IPS DF 6.9 (cell line): ENCODE measurements around the gene TEX29.
A peak's percentile ranks its signal among the peaks of the same experiment; 100 is the strongest.

Source experiments
- DNase-seq: peaks from one replicate; pipeline ENCODE4 v3.0.0-alpha.2; 2013; ENCODE audit warnings: low read depth, low spot score
- H3K27ac ChIP-seq: one replicate; pipeline ENCODE4 v1.5.1; 2013; ENCODE audit warnings: low read length, control low read depth
- H3K27me3 ChIP-seq: 2 replicates; pipeline ENCODE4 v1.6.1; 2013; ENCODE audit warnings: mild to moderate bottlenecking, low read length; ENCODE audit not compliant: control insufficient read depth, insufficient read depth
- H3K36me3 ChIP-seq: 2 replicates; pipeline ENCODE4 v1.6.1; 2013; ENCODE audit warnings: low read length; ENCODE audit not compliant: control insufficient read depth, insufficient read depth
- H3K4me1 ChIP-seq: 2 replicates; pipeline ENCODE4 v1.6.1; 2013; ENCODE audit warnings: low read length; ENCODE audit not compliant: control insufficient read depth, insufficient read depth
- H3K4me3 ChIP-seq: 2 replicates; pipeline ENCODE4 v1.5.1; 2013; ENCODE audit warnings: mild to moderate bottlenecking, low read length
- H3K9me3 ChIP-seq: 2 replicates; pipeline ENCODE4 v1.6.1; 2013; ENCODE audit warnings: low read length, inconsistent platforms; ENCODE audit not compliant: control insufficient read depth, insufficient read depth
- WGBS: extraction: QIAGEN DNeasy Blood & Tissue Kit; methylation state at CpG from one replicate; pipeline ENCODE4 v1.1.7; 2013; ENCODE audit warnings: mixed read lengths, missing lambda C conversion rate; ENCODE audit not compliant: insufficient read length, insufficient coverage; 5-methylcytosine and 5-hydroxymethylcytosine counted together

Gene TEX29

DNA sequence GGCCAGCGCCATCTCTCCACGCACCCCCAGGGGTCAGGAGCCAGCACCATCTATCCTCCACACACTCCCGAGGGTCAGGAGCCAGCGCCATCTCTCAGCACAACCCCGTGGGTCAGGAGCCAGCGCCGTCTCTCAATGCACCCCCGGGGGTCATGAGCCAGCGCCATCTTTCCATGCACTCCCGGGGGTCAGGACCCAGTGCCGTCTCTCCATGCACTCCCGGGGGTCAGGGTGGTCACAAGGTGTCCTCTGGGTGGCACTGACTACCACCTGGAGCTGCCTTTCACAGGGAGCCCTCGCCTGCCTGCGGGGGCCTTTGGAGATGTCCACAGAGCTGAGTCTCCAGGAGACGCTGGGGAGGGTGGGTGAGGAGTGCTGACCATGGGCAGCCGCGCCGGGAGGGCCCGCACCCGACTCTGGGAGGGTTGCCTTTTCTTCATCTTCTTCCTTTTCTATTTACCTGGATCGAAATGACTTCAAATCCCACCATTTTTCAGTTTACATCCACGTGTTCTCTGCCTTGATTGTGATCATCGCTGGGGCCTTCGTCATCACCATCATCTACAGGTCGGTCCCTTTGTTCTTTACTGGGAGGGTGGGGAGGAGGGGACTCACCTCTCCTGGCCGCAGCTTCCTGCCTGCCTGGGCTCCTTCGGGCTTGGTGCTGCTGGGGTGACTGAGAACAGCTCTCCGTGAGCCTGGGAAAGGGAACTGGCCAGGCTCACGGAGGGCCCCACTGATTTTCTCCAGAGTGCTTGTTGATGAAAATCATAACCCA lies 19.1 kb downstream of the TEX29 start:
- no peak overlapping the region for H3K27ac ChIP-seq
- H3K27me3 ChIP-seq = no peaks in the 10 kb centered on the region; the same call in 1 of the 2 replicates
- H3K4me3 ChIP-seq = no peak overlapping the region
- H3K4me1 ChIP-seq = no peaks in the 10 kb centered on the region
- H3K36me3 ChIP-seq = no peaks in the 10 kb centered on the region
- no peaks in the 10 kb centered on the region for H3K9me3 ChIP-seq
- no CpG with 5 or more reads among the region's 29 CpGs for whole genome bisulfite sequencing
- no peak for DNase-seq

DNA sequence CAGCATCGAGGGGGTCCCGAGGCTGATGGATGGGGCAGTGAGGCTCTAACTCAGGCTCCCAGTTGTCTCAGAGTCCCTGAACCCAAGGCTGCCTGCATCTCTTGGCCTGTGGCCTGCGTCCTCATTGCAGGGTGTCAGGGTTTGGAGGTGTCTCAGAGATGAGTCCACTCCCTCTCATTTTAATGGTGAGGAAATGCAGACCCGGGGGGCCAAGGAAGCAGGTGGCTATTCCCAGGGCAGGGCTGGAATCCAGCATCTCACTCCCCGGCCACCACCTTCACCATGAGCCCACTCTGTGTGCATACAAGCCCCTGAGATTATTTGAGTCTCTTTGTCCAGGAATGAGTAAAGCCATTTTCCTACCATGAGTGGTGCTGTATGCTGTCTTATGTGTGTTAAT lies 21.4 kb downstream of the TEX29 start:
- H3K36me3 ChIP-seq = no peaks in the 10 kb centered on the region
- H3K27ac ChIP-seq = no peak overlapping the region
- H3K9me3 ChIP-seq = no peaks in the 10 kb centered on the region
- no CpG with 5 or more reads among the region's 5 CpGs for WGBS
- no peak overlapping the region for H3K4me3 ChIP-seq
- H3K27me3 ChIP-seq = no peaks in the 10 kb centered on the region; the same call in 1 of the 2 replicates
- H3K4me1 ChIP-seq = no peaks in the 10 kb centered on the region
- DNase-seq = no peak

DNA sequence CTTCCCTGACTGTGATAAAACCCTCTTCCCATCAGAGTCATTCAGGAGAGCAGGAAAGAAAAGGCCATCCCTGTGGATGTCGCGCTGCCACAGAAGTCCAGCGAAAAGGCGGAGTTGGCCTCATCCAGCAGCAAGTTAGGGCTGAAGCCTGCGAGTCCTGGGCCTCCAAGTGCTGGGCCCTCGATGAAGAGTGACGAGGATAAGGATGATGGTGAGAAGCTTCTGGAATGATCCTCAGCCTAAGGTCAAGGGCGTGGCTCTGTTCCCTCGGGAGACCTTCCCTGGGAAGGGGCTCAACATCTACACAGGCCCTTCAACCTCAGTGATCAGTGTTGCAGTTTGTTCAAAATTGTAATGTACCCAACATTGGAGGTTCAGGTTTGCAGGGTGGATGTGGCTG lies 22.3 kb downstream of the TEX29 start:
- no peak for DNase-seq
- Histone ChIP-seq H3K4me3 (no peak overlapping the region), H3K27ac (no peak overlapping the region), H3K4me1 (no peaks in the 10 kb centered on the region), H3K9me3 (no peaks in the 10 kb centered on the region), H3K27me3 (no peaks in the 10 kb centered on the region; the same call in 1 of the 2 replicates), H3K36me3 (no peaks in the 10 kb centered on the region)
- WGBS = no CpG with 5 or more reads among the region's 9 CpGs

DNA sequence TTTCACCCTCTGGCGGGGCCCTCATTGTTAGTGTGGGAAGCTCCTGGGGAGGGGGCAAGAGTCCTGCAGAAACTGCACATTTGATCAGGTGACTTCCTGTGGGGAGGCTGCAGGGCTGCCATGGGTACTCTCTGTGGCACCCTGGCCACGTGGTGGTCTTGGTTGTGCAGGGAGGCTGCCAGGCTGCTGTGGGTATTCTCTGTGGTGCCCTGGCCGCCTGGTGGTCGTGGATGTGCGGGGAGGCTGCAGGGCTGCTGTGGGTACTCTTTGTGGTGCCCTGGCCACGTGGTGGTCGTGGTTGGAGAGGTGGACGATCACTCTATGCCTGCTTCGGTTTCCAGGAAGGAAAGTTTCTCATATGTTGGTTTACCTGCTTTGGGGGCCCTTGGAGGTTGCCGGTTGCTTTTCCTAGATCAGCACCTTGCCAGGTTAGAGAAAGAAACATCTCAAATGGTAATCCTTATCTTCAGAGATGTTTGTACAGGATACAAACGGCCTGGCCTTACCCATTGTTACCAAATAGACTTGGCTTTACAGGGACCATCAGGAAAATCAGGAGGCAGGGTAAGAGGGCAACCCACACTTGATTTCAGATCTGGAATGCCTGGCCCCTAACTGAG lies 22.9 kb downstream of the TEX29 start:
- no peaks in the 10 kb centered on the region for H3K27me3 ChIP-seq
- no peak overlapping the region for H3K4me3 ChIP-seq
- no peak overlapping the region for H3K27ac ChIP-seq
- no peak for DNase-seq
- H3K9me3 ChIP-seq = no peaks in the 10 kb centered on the region
- H3K36me3 ChIP-seq = no peaks in the 10 kb centered on the region
- no peaks in the 10 kb centered on the region for H3K4me1 ChIP-seq
- WGBS = no CpG with 5 or more reads among the region's 11 CpGs

DNA sequence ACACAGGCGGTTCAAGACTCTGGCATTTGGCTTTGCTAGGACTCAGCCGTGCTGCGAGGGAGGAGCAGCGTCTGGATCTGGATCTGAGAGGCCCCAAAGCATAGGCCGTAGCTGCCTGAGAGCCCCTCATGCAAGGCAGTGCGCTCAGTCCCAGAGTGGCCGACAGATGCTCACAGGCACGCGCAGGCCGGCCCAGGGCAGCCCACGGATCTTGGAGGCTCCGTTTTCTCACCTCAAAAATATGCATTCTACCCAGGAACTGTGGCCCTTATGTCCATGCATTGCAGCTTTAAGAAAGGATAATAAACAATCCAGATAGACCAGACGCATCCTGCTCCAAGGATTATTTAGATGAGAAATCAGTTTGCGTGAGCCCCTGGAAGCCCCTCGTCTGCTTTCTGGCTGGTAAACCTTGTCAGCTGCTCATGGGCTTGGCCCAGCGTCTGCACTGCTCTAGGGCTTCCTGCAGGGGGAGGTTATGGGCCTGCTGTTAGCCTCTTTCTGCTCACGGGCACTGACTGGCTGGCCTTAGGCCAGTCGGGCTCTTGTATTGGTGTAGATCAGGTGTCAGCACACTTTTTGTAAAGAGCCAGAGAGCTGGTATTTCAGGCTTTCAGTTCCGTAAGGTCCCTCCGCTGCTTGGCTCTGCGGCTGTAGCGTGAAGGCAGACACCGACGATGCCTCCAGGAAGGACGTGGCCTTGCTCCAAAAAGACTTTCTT lies 24.2 kb downstream of the TEX29 start:
- WGBS = no CpG with 5 or more reads among the region's 25 CpGs
- H3K27ac ChIP-seq = no peak overlapping the region
- H3K4me1 ChIP-seq = no peaks in the 10 kb centered on the region
- H3K9me3 ChIP-seq = no peaks in the 10 kb centered on the region
- peak; percentile 75 for DNase-seq
- H3K27me3 ChIP-seq = no peaks in the 10 kb centered on the region
- H3K36me3 ChIP-seq = no peaks in the 10 kb centered on the region
- H3K4me3 ChIP-seq = no peak overlapping the region

DNA sequence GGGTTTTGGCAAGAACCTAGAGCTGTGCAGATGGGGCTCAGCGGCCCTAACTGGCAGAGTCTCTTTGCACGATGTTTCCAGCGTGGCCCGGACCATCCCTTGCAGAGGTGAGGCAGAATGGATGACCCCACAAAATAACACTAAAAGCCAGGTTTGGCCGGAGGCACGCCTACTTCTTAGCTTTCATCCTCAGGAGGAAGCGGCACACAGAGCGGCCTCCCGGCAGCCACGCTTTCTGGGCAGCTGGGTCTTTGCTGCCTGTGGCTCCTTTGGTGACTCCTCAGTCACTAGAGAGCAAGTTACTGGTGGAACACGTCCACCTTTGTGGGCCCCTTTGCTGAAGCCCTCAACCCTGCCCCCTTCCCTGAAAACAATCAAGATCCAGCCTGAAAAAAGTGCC lies 25.2 kb downstream of the TEX29 start:
- Histone ChIP-seq H3K9me3 (no peaks in the 10 kb centered on the region), H3K27me3 (no peaks in the 10 kb centered on the region), H3K36me3 (no peaks in the 10 kb centered on the region), H3K27ac (no peak overlapping the region), H3K4me1 (no peaks in the 10 kb centered on the region), H3K4me3 (no peak overlapping the region)
- no CpG with 5 or more reads among the region's 11 CpGs for WGBS
- no peak for DNase-seq

DNA sequence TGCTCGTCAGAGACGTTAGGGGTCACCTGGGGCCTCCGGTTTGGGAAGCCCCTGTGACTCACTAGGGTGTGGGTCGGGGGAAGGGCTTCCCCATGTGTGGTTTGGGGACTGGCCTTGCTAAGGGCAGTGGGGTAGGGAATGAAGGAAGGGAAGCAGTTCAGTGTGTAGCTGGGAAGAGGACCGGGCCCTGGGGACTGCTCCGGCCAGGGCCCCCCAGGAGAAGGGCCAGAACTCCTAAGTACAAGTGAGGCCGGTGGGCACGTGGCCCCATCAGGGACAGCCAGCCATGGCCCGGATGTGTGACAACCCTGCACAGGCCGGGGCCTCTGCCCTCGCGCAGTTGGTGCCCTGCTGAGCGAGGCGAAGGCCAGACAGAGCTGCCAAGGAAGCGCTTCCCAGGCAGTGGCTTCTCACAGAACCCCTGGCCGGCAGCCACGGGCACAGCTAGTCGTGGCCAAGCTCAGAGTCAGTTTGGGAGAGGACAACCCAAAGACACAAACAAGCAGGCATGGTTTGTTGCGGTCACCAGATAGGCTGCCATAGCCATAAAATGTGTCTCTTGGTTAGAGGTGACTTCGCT lies 25.7 kb downstream of the TEX29 start:
- H3K4me1 ChIP-seq = no peaks in the 10 kb centered on the region
- no peaks in the 10 kb centered on the region for H3K36me3 ChIP-seq
- H3K27ac ChIP-seq = no peak overlapping the region
- DNase-seq = no peak
- no CpG with 5 or more reads among the region's 20 CpGs for WGBS
- no peak overlapping the region for H3K4me3 ChIP-seq
- no peaks in the 10 kb centered on the region for H3K9me3 ChIP-seq
- no peaks in the 10 kb centered on the region for H3K27me3 ChIP-seq

DNA sequence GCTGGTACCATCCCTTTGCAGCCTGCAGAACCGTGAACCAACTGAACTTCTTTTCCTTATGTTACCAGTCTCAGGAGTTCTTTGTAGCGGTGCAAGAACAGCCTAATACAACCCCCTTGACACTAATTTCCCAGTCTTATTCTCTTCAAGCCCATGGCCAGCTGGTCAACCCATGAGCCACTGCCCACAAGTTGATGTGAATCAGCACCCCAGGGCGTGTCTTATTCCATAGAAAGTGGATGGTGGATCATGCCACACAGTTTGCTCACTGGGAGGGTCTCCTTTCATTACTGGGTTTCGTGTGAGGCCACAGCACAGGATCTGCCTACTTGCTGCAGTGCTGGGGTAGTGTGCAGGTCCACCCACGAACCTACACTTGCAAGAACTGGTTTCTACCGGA lies 27.0 kb downstream of the TEX29 start:
- H3K9me3 ChIP-seq = no peaks in the 10 kb centered on the region
- WGBS = no CpG with 5 or more reads among the region's 6 CpGs
- DNase-seq = no peak
- no peaks in the 10 kb centered on the region for H3K4me1 ChIP-seq
- no peak overlapping the region for H3K4me3 ChIP-seq
- no peak overlapping the region for H3K27ac ChIP-seq
- H3K36me3 ChIP-seq = no peaks in the 10 kb centered on the region
- H3K27me3 ChIP-seq = no peaks in the 10 kb centered on the region

DNA sequence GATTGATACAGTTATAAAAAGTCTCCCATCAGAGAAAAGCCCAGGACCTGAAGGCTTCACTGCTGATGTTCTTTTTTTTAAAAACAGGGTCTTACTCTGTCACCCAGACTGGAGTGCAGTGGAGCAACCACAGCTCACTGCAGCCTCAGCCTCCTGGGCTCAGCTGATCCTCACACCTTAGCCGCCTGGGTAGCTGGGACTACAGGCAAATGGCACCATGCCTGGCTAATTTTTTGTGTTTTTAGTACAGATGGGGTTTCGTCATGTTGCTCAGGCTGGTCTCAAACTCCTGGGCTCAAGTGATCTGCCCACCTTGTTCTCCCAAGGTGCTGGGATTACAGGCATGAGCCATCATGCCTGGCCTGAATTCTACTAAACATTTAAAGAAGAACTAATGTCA lies 33.1 kb downstream of the TEX29 start:
- Histone ChIP-seq H3K4me1 (no peaks in the 10 kb centered on the region), H3K4me3 (no peak overlapping the region), H3K27me3 (no peaks in the 10 kb centered on the region), H3K27ac (no peak overlapping the region), H3K36me3 (no peaks in the 10 kb centered on the region), H3K9me3 (no peaks in the 10 kb centered on the region)
- no CpG with 5 or more reads among the region's 2 CpGs for WGBS
- DNase-seq = no peak

DNA sequence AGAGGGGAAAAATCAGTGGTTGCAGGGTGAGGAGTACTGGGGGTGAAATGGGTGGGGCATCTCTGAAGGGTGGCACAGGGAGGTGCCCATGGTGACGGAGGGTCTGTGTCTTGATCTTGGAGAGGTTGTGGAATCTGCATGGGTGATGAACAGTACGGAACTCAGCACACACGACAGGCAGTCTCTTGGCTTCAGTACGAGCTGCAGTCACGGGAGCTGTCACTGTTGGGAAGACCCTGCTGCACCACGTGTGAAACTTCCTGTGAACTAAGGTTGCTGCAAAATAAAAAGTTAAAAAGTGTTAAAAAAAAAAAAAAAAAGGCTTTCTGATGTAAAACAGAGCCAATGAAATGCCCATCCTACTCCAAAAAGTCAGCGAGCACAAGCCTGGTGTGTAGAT lies 34.3 kb downstream of the TEX29 start:
- Histone ChIP-seq H3K4me3 (no peak overlapping the region), H3K36me3 (no peaks in the 10 kb centered on the region), H3K9me3 (no peaks in the 10 kb centered on the region), H3K27me3 (no peaks in the 10 kb centered on the region), H3K27ac (no peak overlapping the region), H3K4me1 (peaks cover 5% of the 10 kb centered on the region; the same call in 1 of the 2 replicates)
- no peak for DNase-seq
- WGBS = no CpG with 5 or more reads among the region's 7 CpGs
